ENCODE measurements around the gene ZNF519.

The ZNF519 gene

DNA sequence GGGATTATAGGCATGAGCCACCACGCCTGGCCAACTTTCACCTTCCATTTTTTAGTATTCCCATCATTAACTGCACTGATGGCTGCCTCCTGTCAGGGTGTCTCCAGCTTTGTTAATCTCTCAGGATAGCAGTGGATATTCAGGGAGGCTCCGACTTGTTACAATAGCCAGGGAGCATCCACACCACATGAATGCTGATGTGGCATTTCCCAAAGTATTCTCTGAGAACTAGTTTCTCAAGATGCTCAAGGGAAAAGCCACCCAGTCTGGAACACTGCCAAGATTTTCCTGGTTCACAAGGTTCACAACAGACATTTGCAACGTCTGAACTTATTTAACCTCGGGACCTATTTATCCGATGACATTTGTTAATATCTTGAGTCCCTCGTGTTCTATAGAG, 33.8 kb downstream of the ZNF519 start:
- no peak for DNase-seq (ENCODE audit: low spot score)

DNA sequence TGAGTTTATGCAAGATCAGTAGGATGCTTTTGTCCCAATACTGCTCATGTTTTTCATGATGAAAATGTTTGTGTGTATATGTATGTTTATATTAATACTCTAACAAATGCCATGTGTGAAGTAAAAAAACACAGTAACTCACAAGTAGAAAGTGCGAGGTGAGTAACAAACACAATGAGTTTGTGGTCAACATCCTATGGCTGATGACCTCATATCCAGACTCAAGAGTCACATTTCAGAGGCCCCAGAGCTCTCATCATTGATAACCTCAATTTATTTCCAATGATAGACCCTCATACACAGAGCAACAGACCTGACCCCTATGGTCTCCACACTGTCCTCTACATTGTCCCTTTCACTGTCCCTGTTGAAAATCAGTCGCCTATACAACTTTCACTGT, 34.5 kb downstream of the ZNF519 start:
- no peak for DNase-seq (ENCODE audit: low spot score)

DNA sequence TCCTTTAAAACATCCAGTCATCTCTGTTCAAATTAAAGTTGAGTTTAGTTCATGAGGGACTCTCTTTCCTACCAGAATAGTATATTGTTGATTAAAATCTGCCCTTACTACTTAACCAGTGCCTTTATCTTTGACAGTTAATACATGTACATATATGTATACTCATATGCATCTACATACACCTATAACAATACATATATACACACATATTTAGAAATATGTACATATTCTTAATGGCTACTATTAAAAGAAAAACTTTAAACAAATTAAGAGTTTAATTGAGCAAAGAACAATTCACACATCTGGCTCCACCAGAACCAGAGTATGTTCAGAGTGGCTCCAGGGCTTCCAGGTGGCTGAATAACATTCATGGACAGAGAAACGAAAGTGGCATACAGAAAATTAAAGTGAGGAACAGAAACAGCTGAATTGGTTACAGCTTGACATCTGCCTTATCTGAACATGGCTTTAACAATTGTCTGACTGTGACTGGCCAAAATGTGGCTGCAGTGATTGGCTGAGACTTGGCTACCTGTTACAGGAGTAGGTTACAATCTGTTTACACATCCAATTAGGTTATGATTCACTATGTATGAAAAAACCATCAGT, 38.8 kb downstream of the ZNF519 start:
- no peak for DNase-seq (ENCODE audit: low spot score)

DNA sequence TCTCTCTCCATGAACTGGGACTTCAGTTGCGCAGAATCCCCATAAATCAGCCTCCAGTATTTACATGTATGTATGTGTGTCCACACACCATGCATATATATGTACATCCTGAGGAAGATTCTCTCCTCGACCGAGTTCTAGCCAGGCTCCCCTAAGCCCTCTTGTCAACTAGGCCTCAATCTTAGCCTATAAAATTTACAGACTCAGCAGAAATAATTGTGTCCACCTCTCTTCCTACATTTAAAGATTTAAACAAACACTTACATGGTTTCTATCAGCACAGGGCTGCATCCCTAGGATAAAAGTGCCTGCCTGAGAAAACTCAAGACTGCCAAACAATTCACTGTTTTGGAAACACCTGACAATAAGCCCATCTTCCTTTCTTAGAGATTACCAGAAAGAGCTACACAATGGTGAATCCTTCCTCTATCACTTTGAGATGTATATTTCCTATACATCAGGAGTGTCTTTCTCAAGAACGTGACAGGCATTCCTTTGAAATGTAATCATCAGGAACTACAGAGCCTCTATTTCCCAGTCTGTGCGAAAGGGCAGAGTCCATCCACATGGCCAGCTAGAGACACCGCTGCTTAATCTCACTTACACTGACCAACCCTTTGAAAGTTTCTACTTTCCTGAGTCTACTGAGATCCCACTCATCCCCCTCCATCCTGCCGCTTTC, 39.5 kb downstream of the ZNF519 start:
- DNase-seq (ENCODE audit: low spot score), result no peak

DNA sequence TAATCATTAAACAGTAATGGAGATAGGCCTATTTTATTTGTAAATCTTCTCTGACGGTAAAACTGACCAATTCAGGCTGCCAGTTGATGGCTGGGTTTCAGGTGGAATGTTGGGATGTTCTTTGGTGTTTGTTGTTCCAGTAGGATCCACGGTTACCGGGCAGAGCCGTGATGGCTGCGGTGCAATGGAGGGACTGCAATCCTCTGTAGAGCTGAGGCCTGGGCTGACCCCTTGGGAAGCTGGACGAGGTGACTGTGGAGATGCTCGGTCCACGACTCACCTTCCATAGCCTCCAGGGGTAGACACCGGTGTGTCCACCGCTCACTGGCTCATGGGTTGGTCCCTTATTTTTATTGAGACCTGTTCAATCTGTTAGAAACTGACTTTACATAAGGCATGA, 42.5 kb downstream of the ZNF519 start:
- no peak for DNase-seq (ENCODE audit: low spot score)

DNA sequence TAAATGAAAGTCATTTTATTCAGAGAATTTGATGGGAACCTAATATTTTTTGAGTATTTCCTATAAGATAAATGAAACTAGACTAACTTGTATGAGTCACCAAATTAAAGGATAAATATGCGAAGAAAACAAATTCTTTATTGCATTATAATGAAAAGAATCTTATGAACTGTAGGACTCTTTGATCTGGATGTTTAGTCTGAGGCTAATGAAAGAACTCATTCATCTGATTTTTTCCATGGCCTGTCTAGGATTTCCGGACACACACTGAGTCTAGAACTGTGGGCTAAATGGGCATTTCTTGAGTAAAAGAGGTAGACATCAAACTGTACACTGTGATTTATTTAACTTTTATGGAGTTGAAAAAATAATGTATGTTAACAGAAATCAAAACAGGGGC, 43.0 kb downstream of the ZNF519 start:
- DNase-seq (ENCODE audit: low spot score), result no peak

DNA sequence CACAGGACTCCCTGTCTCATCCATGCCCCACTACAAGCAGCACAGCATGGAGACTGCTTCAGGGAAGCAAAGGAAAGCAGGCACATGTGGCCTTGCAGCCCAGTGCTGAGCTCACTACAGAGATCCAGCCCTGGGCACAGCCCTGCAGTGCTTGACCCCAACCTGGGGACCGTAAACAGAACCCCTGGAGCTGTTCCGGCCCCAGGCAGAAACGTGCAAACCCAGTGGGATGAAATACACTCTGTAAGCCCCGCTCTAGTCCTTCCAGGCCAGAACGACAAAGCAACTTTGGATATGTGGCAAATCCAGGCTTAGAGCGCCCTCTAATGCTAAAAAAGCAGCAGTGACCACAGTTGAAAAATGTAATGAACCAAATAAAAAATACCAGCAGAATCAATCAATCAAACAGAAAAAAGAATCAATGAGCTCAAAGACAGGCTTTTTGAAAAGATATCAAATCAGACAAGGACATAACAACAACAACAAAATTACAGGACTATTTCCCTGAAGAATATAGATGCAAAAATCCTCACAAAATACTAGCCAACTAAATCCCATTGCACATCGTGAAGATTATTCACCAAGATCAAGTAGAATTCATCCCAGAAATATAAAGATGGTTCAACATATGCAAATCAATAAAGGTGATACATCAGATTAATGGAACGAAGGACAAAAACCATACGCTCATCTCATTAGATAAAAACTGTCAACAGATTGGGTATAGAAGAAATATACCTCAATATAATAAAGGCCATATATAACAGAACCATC, 45.6 kb downstream of the ZNF519 start:
- no peak for DNase-seq (ENCODE audit: low spot score)

DNA sequence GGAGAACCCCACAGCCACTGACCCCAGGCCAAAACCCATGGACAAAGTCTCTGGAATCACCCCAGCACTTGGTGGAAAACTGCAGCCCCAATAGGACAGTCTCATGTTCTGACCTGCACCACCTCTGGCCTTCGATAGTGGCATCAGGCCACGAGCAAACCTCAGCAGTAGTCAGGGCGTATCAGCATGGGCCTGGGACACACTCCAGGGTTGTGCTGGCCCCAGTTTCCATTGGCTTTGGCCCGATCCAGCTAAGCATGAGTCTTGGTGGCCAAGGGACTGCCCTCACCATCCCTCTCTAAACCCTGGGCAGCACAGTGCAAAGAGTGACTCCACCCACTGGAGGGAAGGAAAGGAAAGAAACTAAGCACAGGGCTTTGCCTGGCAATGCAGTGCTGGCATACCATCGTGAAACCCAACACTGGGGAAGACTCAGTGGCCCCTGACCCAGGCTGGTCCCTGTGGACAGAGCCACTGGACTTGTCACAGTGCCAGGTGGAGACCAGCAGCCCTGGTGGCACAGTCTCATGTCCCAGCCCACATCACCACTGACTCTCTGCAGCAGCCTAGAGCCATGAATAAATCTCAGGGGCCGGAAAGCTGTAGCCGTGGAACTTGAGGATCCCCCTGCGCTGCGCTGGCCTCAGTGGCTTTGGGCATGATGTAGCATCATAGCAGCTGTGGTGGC, 46.3 kb downstream of the ZNF519 start:
- no peak for DNase-seq (ENCODE audit: low spot score)

DNA sequence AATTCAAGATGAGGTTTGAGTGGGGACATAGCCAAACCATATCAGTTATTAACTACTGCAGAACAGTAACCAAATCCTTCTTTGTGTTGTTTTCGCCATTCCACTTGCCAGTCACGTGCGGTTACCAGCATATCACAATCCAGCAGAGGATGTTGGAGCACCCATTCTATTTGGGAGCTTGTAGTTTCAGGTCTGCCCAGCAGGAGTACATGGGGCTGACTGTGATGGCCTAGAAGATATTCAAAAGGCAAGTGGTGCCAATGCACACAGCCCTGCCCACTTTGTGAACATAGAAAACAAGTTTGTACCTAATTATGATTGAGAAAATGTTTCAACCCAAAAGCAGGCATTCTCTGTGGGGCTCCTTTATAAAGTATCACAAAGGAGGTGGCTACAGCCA, 57.0 kb downstream of the ZNF519 start:
- no peak for DNase-seq (ENCODE audit: low spot score)

DNA sequence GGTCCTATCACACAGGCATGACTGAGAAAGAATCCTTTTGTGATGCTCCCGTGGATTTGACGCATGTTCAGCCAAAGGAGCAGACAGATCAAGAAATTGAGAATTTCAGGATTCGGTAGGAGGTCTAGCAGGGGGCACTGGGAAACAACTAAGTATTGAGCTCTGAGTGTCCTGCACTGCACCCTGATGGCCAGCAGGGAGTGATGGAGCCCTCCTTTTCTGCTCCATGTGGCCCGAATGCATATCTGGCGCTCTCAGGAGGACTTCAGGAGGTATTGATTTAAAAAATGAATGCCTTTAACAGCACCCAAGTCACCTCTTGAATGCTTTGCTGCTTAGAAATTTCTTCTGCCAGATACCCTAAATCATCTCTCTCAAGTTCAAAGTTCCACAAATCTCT, 58.0 kb downstream of the ZNF519 start:
- no peak for DNase-seq (ENCODE audit: low spot score)

DNA sequence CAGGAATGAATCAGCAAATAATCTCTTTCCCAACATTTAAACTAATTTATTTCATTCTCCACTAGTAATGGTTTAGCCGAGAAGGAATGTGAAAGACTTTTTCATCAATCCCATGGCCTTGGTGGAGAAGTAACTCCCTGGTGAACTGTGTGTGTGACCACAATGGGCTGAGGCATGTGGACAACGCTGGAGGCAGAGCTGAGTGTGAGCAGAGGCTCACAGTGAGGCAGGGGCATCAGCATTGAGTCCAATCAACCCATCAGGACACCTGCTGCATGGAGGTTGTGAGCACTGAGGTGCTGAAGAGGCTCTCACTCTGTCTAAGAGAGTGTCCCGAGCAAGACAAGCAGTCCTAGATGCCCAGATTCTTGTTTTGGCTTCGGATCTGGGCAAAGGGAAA, 78.6 kb downstream of the ZNF519 start:
- DNase-seq (ENCODE audit: low spot score), result no peak
